Neutrophil (primary cell): Measurements from ENCODE around the gene PSENEN.
"Not testable (repeated sequence)": the region's sequence is repeated elsewhere in the genome, so short reads cannot be mapped to it uniquely, and the experiment has no call there.

ENCODE experiments used
- H3K27ac ChIP-seq: fragments of 200-600 bp; sonication (generic); 2 replicates; pipeline ENCODE4 v1.5.1; 2016; ENCODE audit warnings: mild to moderate bottlenecking, moderate library complexity
- H3K27me3 ChIP-seq: fragments of 200-600 bp; sonication (generic); 2 replicates; pipeline ENCODE4 v1.6.0; 2016; ENCODE audit warnings: mild to moderate bottlenecking
- H3K36me3 ChIP-seq: fragments of 200-600 bp; sonication (generic); 2 replicates; pipeline ENCODE4 v1.5.1; 2017
- H3K4me1 ChIP-seq, 2 experiments: fragments of 200-600 bp in 1 of 2; sonication (generic) in 1 of 2; 1 replicate in 1 of 2; 2 replicates in 1 of 2; pipeline versions ENCODE4 v1.5.1 to v1.6.1; 2013 to 2016; ENCODE audit warnings: low read depth in 1 of 2, low read length in 1 of 2, mild to moderate bottlenecking in 1 of 2, moderate library complexity in 1 of 2; ENCODE audit not compliant: control insufficient read depth in 1 of 2, insufficient read depth in 1 of 2
- H3K4me3 ChIP-seq, 2 experiments: fragments of 200-600 bp in 1 of 2; sonication (generic) in 1 of 2; 1 replicate in 1 of 2; 2 replicates in 1 of 2; pipeline ENCODE4 v1.5.1; 2013 to 2016; ENCODE audit warnings: low read depth in 1 of 2, low read length in 1 of 2, mild to moderate bottlenecking in 1 of 2, moderate library complexity in 1 of 2
- H3K9me3 ChIP-seq: fragments of 200-600 bp; sonication (generic); 2 replicates; pipeline ENCODE4 v1.5.1; 2016
- CTCF ChIP-seq: fragments of 200-600 bp; sonication (generic); IDR thresholded peaks from 2 replicates; pipeline ENCODE4 v1.5.1; 2016; ENCODE audit warnings: antibody characterized with exemption

Gene PSENEN

GRCh38 chr19:35764432-35765315, 19.2 kb downstream of the PSENEN start:
- TF ChIP-seq CTCF: no peak
- H3K4me3 ChIP-seq: no peak overlapping the region
- no peaks in the 10 kb centered on the region for H3K27me3 ChIP-seq
- no peaks in the 10 kb centered on the region for H3K4me1 ChIP-seq
- H3K9me3 ChIP-seq: no peaks in the 10 kb centered on the region
- H3K27ac ChIP-seq: no peak overlapping the region
- H3K36me3 ChIP-seq: peaks cover 59% of the 10 kb centered on the region

DNA sequence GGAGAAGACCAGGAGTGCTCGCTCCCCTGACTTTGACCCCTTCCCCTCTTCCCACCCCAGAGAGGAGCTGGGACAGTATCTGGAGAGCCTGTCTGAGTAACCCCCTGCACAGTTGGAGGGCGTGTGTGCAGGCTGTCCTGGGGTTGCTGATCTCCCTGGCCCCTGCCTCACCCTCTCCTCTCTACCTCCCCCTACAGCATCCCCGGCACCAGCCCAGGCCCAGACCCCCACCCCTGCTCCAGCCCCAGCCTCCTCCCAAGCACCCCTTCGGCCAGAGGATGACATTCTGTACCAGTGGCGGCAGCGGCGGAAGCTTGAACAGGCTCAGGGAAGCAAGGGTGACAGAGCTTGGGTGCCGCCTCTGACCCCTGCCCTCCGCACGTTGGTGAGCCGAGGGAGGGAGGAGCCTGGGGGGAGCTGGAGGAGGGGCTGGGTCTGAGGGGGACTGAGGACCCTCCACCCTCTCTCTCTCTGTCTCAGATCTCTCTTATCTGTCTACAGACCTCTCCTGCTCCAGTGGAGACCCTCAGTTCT, 21.2 kb downstream of the PSENEN start:
- no peak overlapping the region for H3K27ac ChIP-seq
- H3K36me3 ChIP-seq: peaks cover 52% of the 10 kb centered on the region
- no peak for TF ChIP-seq CTCF
- H3K4me1 ChIP-seq: no peaks in the 10 kb centered on the region
- no peaks in the 10 kb centered on the region for H3K27me3 ChIP-seq
- H3K9me3 ChIP-seq: no peaks in the 10 kb centered on the region
- H3K4me3 ChIP-seq: no peak overlapping the region

DNA sequence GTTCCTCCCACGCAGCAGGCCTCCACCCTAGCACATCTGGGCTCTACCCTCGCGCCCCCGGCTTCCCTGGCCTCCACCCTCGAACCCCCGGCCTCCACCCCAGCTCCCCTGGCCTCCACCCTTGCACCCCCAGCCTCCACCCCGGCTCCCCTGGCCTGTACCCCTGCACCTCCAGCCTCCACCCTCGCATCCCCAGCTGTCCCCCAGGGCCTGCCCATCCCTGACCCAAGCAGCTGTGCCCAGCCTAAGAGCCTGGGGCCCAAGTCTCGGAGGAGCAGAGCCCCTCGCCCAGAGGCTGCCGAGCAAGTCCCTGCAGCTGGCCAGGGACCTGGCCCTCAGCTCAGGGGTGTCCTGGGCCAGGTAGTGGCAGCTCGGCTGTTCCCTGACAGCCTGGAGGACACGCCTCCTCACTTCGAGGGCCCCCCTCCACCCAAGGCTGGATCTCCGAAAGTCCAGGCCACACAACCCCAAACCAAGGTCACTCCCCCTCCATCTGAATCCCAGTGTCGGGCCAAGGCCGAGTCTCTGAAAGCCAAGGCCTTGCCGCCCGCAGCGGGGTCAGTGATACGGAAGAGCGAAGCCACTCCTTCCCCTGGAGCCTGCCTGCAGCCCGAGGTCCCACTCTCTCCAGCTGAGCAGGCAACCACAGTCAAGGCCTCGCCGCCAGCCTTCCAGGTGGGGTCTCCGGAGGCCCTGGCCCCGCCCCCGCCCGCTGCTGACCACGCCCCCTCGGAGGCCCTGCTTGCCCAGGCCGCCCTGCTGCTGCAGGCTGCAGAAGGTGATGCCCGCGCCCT, 22.0 kb downstream of the PSENEN start:
- Histone ChIP-seq H3K27ac (no peak overlapping the region), H3K36me3 (peaks cover 45% of the 10 kb centered on the region), H3K9me3 (no peaks in the 10 kb centered on the region), H3K4me3 (no peak overlapping the region), H3K27me3 (no peaks in the 10 kb centered on the region), H3K4me1 (no peaks in the 10 kb centered on the region)
- no peak for TF ChIP-seq CTCF

DNA sequence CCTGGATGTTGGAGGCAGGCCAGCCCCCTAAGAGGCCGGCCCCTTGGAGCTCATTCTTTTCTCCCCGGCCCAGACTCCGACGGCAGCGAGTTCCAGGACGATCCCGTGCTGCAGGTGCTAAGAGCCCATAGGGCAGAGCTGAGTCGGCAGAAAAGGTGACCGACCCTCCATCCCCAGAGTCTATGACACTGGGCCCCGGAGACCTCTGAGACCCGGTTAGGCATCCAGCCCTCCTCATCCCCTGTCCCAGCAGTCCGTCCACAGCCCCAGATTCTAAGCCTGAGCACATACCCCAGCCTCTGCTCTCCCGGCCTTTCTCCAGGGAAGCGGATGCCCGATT, 22.6 kb downstream of the PSENEN start:
- no peak for TF ChIP-seq CTCF
- Histone ChIP-seq H3K27ac (no peak overlapping the region), H3K36me3 (peaks cover 45% of the 10 kb centered on the region), H3K4me1 (no peaks in the 10 kb centered on the region), H3K4me3 (no peak overlapping the region), H3K27me3 (no peaks in the 10 kb centered on the region), H3K9me3 (no peaks in the 10 kb centered on the region)

DNA sequence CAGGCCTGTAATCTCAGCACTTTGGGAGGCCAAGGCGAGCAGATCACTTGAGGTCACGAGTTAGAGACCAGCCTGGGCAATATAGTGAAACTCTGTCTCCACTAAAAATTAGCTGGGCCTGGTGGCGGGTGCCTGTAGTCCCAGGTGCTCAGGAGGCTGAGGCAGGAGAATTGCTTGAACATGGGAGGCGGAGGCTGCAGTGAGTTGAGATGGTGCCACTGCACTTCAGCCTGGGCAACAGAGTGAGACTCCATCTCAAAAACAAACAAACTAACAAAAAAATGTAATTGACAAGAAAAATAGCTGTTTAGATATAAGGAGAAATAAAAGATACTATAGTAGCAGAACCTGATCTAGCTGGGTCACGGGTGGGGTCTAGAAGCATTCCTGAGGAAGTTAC, 26.9 kb downstream of the PSENEN start:
- peaks cover 16% of the 10 kb centered on the region for H3K36me3 ChIP-seq

More for the DNA sequence above, 26.9 kb downstream of the PSENEN start:
- peaks cover 15 to 19% of the 10 kb centered on the region in 2 experiments for H3K4me1 ChIP-seq
- H3K27ac ChIP-seq, H3K27me3 ChIP-seq, H3K4me3 ChIP-seq, H3K9me3 ChIP-seq: not testable (repeated sequence)
